ENCODE data around the gene DNAJB6. TPM values are rescaled to one million over a fixed set of nuclear protein-coding genes. Genes with fewer than 3 reads are reported as not detected.
A peak's percentile ranks its signal among the peaks of the same experiment; 100 is the strongest.

DNAJB6 gene
- total RNA-seq, 2 donors from 2014 or later, result 126 to 174 TPM

- Mint-ChIP-seq H3K27ac (no peak overlapping the region), H3K36me3 (ENCODE audit: low read depth) (peaks cover under 1% of the 10 kb centered on the region), H3K4me1 (no peaks in the 10 kb centered on the region), H3K27me3 (ENCODE audit: insufficient read depth) (no peaks in the 10 kb centered on the region), H3K9me3 (no peaks in the 10 kb centered on the region), H3K4me3 (no peak overlapping the region)
- TF ChIP-seq, protein P1, sequence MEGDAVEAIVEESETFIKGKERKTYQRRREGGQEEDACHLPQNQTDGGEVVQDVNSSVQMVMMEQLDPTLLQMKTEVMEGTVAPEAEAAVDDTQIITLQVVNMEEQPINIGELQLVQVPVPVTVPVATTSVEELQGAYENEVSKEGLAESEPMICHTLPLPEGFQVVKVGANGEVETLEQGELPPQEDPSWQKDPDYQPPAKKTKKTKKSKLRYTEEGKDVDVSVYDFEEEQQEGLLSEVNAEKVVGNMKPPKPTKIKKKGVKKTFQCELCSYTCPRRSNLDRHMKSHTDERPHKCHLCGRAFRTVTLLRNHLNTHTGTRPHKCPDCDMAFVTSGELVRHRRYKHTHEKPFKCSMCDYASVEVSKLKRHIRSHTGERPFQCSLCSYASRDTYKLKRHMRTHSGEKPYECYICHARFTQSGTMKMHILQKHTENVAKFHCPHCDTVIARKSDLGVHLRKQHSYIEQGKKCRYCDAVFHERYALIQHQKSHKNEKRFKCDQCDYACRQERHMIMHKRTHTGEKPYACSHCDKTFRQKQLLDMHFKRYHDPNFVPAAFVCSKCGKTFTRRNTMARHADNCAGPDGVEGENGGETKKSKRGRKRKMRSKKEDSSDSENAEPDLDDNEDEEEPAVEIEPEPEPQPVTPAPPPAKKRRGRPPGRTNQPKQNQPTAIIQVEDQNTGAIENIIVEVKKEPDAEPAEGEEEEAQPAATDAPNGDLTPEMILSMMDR (conservative IDR thresholded peaks at IDR 0.05), result no peak
- no peaks in the 10 kb centered on the region for H3K9me3 ChIP-seq (ENCODE audit: control insufficient read depth, low read length)
- DNase-seq, result no peak
- H3K27ac ChIP-seq (ENCODE audit: low read depth, low read length), result no peak overlapping the region
- no peak overlapping the region for H3K4me3 ChIP-seq (ENCODE audit: low read length)
- H3K9ac ChIP-seq (ENCODE audit: extremely low read depth, low read length, poor library complexity, severe bottlenecking), result no peak overlapping the region
- no peaks in the 10 kb centered on the region for H3K4me1 ChIP-seq (ENCODE audit: control insufficient read depth, insufficient read depth, low read length)
- no peaks in the 10 kb centered on the region for H3K36me3 ChIP-seq (ENCODE audit: control insufficient read depth, insufficient read depth, low read length)
- no peaks in the 10 kb centered on the region for H3K27me3 ChIP-seq (ENCODE audit: control insufficient read depth, insufficient read depth, low read length, poor library complexity, severe bottlenecking)
- 91 to 95% methylated on average over 8 to 19 of the region's 19 CpGs for WGBS, 2 experiments (ENCODE audit: insufficient coverage in 1 of 2, insufficient read length in 1 of 2)
Observed at GRCh38 chr7:157425761-157426160, 89.0 kb downstream of the DNAJB6 start.

GRCh38 chr7:157426463-157427301 is 89.9 kb downstream of the DNAJB6 start:
- Histone ChIP-seq H3K27me3 (ENCODE audit: control insufficient read depth, insufficient read depth, low read length, poor library complexity, severe bottlenecking) (no peaks in the 10 kb centered on the region), H3K4me1 (ENCODE audit: control insufficient read depth, insufficient read depth, low read length) (no peaks in the 10 kb centered on the region), H3K36me3 (ENCODE audit: control insufficient read depth, insufficient read depth, low read length) (no peaks in the 10 kb centered on the region), H3K4me3 (ENCODE audit: low read length) (no peak overlapping the region), H3K27ac (ENCODE audit: low read depth, low read length) (no peak overlapping the region), H3K9ac (ENCODE audit: extremely low read depth, low read length, poor library complexity, severe bottlenecking) (no peak overlapping the region), H3K9me3 (ENCODE audit: control insufficient read depth, low read length) (no peaks in the 10 kb centered on the region)
- DNase-seq, result no peak
- no peaks in the 10 kb centered on the region for H3K36me3 Mint-ChIP-seq (ENCODE audit: low read depth)
- no peak overlapping the region for H3K4me3 Mint-ChIP-seq
- peak overlapping the region; percentile 35 for H3K27ac Mint-ChIP-seq
- no peaks in the 10 kb centered on the region for H3K4me1 Mint-ChIP-seq
- H3K27me3 Mint-ChIP-seq (ENCODE audit: insufficient read depth), result no peaks in the 10 kb centered on the region
- 91 to 92% methylated on average over 18 to 42 of the region's 42 CpGs for WGBS, 2 experiments (ENCODE audit: insufficient coverage in 1 of 2, insufficient read length in 1 of 2)
- TF ChIP-seq, protein P1 (conservative IDR thresholded peaks at IDR 0.05), result no peak
- H3K9me3 Mint-ChIP-seq, result no peaks in the 10 kb centered on the region

- Histone ChIP-seq H3K36me3 (ENCODE audit: control insufficient read depth, insufficient read depth, low read length) (no peaks in the 10 kb centered on the region), H3K9ac (ENCODE audit: extremely low read depth, low read length, poor library complexity, severe bottlenecking) (no peak overlapping the region), H3K27ac (ENCODE audit: low read depth, low read length) (no peak overlapping the region), H3K27me3 (ENCODE audit: control insufficient read depth, insufficient read depth, low read length, poor library complexity, severe bottlenecking) (no peaks in the 10 kb centered on the region), H3K4me3 (ENCODE audit: low read length) (no peak overlapping the region), H3K9me3 (ENCODE audit: control insufficient read depth, low read length) (no peaks in the 10 kb centered on the region), H3K4me1 (ENCODE audit: control insufficient read depth, insufficient read depth, low read length) (no peaks in the 10 kb centered on the region)
- H3K27ac Mint-ChIP-seq, result no peak overlapping the region
- TF ChIP-seq, protein P1 (conservative IDR thresholded peaks at IDR 0.05), result no peak
- WGBS, 2 experiments (ENCODE audit: insufficient coverage in 1 of 2, insufficient read length in 1 of 2), result 92 to 100% methylated on average over 3 to 23 of the region's 23 CpGs
- no peak overlapping the region for H3K4me3 Mint-ChIP-seq
- H3K27me3 Mint-ChIP-seq (ENCODE audit: insufficient read depth), result no peaks in the 10 kb centered on the region
- no peaks in the 10 kb centered on the region for H3K36me3 Mint-ChIP-seq (ENCODE audit: low read depth)
- H3K4me1 Mint-ChIP-seq, result peaks cover 5% of the 10 kb centered on the region
- peak; percentile 43 for DNase-seq
- no peaks in the 10 kb centered on the region for H3K9me3 Mint-ChIP-seq
Observed at GRCh38 chr7:157427811-157428553, 91.2 kb downstream of the DNAJB6 start.
